Measurements from ENCODE around the gene SLC7A1. TPM values are rescaled to one million over a fixed set of nuclear protein-coding genes. Genes with fewer than 3 reads are reported as not detected.

SLC7A1 gene
- total RNA-seq, 1 donor from 2014 or later = 30.7 TPM

DNA sequence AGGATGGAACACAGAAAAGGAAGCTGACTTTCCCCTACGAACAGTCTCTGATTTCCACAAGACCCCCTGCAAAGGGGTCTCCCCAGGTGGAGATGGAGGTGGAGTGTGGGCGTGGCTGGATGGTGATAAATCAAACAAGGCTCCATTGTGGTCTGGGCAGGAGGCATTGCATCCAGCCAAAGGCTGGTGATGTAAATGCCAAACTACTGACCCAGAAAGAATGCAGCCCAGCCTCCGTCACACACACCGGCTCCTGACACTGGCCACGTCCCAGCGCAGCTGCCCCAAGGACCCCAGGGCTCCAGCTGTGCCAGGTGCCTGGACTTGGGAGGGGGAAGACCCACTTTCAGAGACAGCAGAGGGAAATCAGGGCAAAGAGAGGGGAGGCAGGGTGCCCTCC lies 6.3 kb downstream of the SLC7A1 start:
- DNase-seq (ENCODE audit: low spot score) = no peak
- intact Hi-C loops (cut with DNase I) = no loop called here

DNA sequence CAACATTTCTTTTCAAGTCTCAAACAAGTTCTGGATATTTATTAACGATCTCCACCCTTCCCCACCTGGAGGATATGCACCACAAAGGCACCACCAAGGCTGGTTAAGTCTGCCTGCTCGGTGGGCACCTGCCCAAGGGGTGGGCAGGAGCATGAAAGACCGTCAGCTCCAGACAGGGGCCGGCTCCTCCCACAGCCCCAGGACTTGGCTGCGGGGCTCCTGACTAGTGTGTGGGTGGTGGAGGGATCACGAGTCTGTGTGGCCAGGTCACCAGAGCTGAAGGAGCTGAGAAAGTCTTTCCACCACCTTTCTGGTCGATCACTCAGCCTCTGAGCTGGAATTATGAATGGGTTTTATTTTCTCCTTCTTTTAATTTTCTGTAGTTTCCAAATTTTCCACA lies 7.8 kb downstream of the SLC7A1 start:
- no peak for DNase-seq (ENCODE audit: low spot score)
- intact Hi-C loops (cut with DNase I) = no loop called here

DNA sequence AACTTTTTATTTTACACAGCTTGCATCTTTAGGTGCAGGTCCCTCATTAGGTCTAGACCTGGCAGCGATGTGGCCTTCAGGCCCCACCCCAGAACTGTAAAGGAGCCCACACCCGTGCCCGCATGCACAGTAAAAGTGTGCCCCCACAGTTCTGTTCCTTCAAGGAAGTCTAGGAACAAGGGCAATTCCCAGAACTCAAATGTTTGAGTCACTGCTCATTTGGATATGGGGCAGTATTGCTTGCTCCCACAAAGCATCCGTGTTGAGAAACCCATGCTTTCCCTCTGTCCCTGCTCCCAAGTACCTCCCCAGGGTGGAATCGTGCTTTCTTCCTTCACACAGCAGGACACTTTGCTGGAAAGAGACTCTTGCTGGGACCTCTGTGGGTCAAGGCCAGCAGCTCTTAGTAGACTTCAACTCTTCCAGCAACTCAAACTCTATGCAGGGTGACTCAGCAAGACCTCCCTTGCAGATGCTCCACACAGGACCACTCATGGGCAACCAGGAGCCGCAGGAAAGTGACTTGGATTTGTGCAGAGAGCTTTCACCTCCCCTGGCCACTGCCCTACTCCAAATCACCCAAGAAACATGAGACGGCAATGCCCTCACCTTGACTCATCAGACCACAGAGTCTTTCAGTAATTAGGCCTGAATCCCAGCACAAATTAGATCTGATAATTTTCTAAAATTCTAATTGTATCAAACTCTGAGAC lies 12.3 kb downstream of the SLC7A1 start:
- intact Hi-C loops (cut with DNase I) = no loop called here
- DNase-seq (ENCODE audit: low spot score) = no peak

DNA sequence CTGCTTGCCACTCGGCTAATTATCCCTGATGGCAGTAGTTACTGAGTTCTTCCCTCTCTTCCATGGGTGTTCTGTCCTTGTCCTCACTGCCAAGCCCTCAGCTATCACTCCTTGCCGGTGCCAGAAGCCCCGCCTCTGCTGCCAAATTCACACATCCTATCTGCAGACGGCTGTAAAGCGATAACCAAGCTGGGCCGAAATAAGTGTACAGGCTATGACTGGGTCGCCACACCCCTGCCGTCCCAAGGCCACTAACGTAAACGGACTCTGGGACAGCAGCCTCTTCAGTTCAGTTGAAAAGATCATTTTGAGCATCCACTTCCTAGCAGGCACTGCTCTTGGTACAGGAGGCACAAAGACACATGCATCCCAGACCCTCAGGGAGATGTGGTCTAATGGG lies 13.3 kb downstream of the SLC7A1 start:
- DNase-seq (ENCODE audit: low spot score) = peak; percentile 82
- intact Hi-C loops (cut with DNase I) = no loop called here

DNA sequence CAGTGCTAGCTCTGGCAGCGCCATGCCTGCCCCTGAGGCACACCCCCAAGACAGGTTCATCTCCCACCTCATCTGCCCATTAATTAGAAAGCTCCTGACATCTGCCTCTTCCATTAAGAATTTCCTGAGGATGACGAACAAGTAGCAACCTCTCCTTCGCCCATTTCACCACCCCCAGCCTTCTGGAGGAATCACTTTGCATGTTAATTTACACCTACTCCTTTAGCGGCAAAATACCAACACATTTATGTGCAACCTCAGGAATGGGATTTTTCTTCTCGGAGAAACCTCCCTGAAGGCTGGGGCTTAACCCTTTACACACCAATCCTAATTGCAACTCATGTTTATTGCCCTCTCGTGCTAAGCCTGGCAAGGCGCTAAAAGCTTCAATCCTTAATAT lies 13.8 kb downstream of the SLC7A1 start:
- no peak for DNase-seq (ENCODE audit: low spot score)
- intact Hi-C loops (cut with DNase I) = no loop called here

DNA sequence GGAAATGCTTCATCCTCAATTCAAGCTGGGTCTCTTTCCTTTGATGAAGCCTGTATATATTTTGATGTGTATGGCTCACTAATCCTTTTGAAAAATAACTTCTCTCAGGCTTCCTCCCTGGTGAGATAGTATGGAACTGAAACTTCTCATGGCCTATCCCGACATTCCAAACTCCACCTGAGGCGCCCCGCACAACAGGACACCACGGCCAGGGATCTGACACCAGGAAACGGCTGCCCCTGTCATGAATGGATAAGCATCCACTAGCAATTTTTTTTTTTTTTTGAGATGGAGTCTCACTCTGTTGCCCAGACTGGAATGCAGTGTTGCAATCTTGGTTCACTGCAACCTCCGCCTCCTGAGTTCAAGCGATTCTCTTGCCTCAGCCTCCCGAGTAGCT lies 16.4 kb downstream of the SLC7A1 start:
- intact Hi-C loops (cut with DNase I) = no loop called here
- DNase-seq (ENCODE audit: low spot score) = no peak

DNA sequence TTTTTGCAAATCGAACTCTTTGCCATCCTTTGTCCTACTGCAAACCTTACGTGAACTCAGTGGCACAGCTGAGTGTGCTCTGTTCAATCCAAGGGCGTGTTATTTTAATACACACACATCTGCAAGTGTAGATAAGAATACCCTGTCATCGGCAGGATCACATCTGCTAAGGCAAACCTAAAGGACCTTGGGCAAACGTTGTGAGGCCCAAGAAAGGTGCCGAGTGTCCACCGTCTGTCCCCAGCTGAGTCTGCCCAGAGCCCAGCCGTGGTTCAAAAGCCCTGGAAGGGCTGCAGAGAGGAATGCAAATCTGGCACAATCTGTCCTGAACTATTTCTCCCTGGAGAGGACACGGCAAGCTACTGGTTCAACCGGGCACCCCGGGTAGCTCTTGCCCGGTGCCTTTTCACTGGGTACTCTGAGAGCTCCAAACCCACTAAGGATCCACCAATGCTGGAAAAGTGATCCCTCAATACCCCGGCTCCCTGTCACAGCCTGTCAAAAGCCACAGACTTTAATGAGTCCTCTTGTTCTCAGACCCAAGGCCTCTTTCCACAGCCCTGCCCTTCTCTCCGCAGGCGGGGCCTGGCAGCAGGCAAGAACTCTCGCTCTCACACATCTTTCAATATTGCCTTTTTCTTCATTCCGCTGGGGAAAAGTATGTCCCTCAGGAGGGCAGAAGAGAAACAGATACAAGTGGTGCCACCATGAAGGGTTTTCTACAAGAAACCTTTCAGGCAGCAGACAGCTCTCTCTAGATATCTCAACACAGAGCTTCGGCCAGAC lies 17.0 kb downstream of the SLC7A1 start:
- DNase-seq (ENCODE audit: low spot score) = no peak
- intact Hi-C loops (cut with DNase I) = no loop called here

DNA sequence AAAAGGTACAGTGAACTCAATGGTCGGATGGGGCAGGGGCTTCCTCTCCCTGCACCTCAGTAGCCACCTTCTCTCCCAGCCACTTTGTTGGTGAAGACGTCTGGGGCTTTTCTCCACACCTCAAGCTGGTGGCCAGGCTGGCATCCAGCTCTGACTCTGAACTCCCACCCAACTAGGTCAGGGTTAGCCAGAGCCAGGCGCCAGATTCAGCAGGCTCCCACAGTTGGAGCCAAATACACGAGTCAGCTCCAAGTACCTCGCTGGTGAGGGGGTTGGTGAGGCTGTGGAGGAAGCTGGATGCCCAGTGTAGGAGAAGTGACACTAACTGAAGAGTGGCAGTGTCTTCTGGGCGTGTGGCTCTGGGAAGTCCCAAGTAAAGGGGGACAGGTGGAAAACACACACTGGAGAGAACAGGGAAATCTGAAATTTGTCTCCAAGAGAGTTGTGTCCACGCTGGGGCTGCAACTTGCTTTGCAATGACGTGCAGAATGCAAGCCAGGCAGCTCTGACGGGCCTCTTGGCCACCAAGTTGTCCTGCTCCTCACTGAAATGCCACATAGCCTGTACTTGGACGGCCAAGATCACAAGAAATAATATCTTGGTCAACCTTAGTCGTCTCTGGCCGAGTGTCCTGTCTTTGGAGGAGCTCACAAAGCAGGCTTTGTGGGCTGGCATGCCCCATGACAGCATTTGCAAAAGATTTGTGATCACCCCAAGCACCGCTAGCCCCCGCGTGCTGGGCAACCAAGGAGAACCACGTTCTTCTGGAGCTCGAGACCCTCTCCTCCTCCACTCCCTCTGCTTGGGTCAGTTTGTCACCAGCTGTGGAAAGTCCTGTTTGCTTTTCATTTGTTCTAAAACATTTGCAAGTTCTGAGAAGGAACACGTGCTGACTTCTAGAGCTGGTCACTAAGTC lies 18.1 kb downstream of the SLC7A1 start:
- DNase-seq (ENCODE audit: low spot score) = no peak
- intact Hi-C loops (cut with DNase I) = no loop called here

DNA sequence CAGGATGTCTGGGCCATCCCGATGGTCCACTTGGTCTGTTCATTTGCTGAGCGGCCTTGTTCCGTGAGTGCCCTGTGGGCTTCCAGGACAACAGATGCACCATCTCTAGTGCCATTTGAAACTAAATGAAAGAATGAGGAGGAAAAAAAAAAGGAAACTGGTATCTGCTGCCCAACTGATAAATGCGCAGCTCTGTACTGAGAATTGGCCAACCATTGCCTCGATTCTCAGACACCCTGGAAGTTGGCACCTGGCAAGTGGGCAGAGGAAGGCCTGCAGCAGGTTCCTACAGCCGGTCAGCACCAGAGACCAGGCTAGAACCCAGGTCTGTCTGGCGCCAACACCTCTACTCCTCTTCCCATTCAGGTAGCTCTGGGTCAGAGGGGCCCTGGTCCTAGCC lies 18.9 kb downstream of the SLC7A1 start:
- intact Hi-C loops (cut with DNase I) = no loop called here
- DNase-seq (ENCODE audit: low spot score) = no peak

DNA sequence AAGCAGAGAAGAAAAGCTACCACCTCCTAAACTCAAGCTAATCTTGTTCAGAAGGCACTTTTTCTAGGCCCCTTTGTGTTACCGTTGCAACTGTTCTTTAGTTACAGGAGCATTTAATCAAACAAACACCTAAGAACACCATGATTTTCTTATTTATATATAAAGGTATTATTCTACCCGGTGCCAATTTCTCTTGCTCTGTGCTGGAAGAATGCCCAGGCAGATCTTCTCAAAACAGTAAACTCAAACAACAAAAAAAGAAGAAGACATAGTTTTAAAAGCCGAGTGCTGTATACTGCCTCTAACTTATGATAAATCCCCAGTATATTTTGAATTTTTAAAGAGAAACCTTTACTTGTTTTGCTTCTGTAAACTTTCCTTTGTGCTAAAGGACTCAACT lies 20.4 kb downstream of the SLC7A1 start:
- intact Hi-C loops (cut with DNase I) = no loop called here
- DNase-seq (ENCODE audit: low spot score) = no peak

DNA sequence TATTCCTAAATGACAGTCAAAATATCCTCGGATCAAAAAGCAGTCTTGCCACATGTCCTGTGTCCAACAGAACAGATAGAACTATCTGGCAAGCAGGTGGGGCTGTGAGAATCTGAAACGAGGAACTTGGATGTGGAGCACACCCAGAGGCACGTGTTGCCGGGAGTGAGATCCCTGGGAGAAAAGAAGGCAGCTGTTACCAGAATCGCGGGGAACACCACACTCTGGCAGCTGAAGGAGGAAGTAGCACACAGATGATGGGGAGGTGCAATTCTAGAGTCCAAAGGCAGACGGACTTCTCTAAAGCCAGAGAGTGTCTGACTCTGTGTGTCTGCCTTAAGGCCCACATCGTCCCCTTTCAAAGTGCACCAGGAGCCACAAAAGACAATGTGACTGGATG lies 22.3 kb downstream of the SLC7A1 start:
- DNase-seq (ENCODE audit: low spot score) = no peak
- intact Hi-C loops (cut with DNase I) = no loop called here

DNA sequence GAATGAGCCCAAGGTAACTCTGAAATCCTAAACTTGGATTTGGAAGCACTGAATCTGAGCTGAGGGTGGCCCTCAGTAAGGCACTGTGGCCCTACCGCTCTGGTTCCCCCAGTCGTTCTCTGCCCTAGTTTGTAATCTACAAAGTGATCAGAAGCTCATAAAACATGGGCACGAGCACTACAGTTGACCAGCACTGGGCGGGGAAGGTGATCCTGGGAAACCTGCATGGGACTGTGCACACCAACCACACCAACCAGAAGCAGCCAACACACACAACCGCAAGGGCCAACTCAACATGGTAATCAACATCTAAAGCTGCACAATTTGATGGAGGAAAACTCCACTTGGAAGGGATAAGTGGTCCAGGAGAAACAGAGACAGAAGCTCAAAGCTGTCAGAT lies 22.9 kb downstream of the SLC7A1 start:
- no peak for DNase-seq (ENCODE audit: low spot score)
- intact Hi-C loops (cut with DNase I) = no loop called here

DNA sequence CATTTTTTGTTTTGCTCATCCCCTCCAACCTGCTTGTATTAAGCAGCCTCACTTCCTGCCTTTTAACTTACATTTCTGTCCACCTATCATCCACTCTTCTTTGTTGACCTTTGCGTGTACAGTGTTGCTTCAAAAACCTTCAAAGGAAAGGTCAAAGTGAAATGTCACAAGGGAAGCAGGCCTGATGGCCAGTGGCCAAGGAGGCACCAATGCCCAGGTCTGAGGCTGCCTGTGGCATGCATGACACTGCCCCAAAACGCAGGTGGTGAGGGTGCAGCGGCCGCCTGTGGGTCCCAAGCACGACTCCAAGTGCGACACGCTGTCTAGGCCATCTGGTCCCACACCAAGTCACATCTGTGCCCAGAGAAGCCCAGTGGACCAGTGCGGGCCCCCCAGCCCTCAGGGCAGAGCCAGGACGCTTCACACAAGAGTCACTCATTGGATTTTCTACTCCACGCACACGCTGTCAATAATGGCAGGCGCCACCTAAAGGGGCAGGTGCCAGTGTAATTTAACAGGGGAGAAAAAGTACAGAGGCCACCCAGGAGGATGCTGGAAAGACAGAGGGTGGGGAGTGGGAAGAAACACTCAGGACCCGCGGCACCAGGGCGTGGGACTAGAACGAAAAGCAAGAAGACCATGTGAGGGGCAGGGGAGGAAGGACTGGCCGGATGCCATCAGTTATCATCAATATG lies 23.5 kb downstream of the SLC7A1 start:
- DNase-seq (ENCODE audit: low spot score) = no peak
- intact Hi-C loops (cut with DNase I) = no loop called here

DNA sequence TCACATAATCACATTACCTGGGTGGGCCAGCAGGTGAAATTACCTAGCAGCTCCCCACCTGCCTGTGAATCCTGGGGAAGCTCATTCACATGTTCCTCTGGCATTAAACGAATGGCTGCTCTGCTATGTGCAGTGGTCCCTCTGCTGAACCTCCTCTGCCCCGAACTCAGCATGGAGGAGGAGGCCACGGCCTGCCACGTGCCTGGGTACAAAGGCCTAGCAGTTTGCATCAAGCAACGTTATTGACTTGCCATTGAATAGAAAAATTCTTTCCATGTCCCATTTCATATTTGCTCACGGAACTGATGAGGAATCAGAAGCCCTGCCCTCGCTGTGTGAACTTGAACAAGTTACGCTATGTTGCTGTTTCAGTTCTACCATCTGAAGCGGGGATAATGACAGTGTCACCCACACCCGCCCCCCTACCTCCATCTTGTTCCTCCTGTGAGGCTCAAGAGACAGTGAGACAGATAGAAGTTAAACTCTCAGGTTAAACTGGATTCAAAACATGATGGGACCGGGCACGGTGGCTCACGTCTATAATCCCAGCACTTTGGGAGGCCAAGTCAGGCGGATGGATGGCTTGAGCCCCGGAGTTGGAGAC lies 25.3 kb downstream of the SLC7A1 start:
- no peak for DNase-seq (ENCODE audit: low spot score)
- intact Hi-C loops (cut with DNase I) = no loop called here

DNA sequence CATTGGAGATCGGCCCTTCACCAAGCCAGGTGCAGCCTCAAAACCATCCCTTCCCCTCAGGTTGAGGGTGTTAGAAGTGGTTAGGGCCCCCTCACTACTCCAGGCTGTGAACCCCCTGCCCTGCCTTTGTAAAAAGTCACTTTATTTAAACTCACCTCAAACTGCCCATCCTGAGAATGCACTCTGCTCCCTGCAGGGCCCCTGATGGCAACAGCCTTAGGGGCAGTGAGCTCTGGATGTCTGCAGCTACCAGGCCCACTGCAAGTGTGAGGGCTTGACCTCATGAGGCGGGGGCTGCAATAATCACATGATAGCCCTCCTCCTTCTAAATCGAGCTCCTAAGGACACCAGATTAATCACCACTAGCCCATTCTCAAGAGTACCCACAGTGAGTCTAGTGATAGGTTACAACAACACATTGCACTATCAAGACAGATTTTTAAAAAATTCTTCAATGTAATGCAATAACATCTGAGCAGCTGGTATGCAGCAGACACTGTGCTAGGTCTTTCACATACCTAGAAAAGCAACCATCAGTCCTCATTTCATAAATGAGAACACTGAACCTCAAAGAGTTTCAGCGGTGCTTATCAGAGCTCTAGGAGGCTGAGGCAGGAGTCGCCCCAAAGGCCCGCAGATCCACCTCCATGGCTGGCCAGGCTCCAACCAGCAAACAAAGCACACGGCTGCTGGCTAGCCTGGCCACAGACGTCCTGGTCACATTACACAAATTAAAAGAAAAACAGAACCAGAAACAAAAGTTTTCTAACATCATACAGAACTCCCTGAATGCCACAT lies 26.0 kb downstream of the SLC7A1 start:
- intact Hi-C loops (cut with DNase I) = no loop called here

DNA sequence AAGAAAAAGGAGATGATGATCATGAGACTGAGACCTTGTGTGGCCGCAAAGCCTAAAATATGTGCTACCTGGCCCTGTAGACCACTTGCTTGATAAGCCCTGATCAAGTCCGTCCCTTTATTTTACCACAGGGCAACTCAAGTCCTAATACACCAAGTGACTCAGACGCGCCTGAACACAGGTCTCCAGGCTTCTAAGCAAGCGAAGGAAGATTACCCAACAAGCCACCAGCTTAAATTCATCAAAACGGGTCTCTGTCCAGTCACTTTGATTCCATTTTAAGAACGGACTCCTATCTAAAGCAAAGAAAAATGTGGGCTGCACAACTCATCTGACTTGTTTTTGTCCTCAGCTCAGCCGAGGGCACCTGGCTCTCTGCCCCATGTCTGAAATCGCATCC lies 26.8 kb downstream of the SLC7A1 start:
- intact Hi-C loops (cut with DNase I) = no loop called here
- no peak for DNase-seq (ENCODE audit: low spot score)

More for the DNA sequence above, 26.0 kb downstream of the SLC7A1 start:
- no peak for DNase-seq (ENCODE audit: low spot score)

DNA sequence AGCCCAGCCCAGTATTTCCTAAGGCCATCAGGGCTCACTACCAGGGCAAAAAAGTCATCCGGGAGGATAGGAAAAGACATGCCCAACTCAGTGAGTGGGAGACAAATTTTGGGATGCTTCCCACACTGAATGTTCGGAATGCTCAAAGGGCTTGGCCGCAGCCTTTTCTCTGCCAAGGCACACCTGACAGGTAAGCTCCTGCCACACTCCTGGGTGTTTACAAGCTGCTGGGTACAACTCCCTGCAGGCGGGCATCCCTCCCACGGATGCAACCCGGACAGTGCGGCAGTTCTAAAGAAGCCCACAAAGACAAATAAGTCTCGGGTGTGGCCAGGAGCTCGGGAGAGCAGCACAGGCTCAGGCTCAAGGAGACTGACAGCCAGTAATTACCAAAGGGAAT lies 28.1 kb downstream of the SLC7A1 start:
- intact Hi-C loops (cut with DNase I) = no loop called here
- no peak for DNase-seq (ENCODE audit: low spot score)

DNA sequence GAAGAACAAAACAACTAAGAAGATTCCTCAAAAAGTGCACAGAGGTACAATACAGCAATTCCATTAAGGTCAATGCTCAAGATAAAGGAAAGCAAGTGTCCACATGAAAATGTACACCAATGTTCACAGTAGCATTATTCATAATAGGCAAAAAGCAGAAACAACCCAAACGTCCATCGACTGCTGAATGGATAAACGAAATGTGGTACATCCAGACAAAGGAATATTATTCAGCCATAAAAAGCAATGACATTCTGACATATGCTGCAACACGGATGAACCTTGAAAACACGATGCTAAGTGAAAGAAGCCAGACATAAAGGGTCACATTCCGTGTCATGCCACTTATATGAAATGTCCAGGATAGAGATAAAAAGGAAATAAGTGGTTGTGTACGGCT lies 29.3 kb downstream of the SLC7A1 start:
- intact Hi-C loops (cut with DNase I) = no loop called here
- DNase-seq (ENCODE audit: low spot score) = no peak

DNA sequence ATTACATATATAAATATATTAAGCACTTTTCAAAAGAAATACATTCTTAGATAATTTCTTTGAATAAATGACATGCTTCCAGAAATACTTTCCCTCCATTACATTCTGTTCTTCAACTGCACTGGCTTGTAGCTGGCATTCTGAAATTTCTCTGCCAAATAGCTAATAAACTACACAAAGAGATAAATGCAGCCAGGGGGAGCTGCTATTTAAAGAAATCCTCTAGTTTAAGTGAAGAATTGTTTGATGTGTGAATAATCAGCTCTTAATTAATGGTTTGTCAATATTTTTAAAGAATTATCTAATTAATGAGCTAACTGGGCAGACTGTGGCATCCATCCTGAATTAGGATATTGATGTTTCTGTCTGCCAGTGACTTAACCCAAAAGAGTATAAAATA lies 30.7 kb downstream of the SLC7A1 start:
- intact Hi-C loops (cut with DNase I) = no loop called here
- DNase-seq (ENCODE audit: low spot score) = no peak
